ENCODE results near the gene PRSS2. TPM values are rescaled to one million over a fixed set of nuclear protein-coding genes. Genes with fewer than 3 reads are reported as not detected.

The PRSS2 gene
- total RNA-seq, 1 experiment from 2014 or later: not detected

- POLR2A ChIA-PET: no interaction called here
These were observed 1.3 kb downstream of the PRSS2 start for GRCh38 chr7:142772051-142772450.

GRCh38 chr7:142772673-142773072, 1.9 kb downstream of the PRSS2 start:
- CTCF ChIA-PET: interaction anchor here (1.1 to 5.8 kb wide), 4 partner anchors 10 to 272 kb away, joined by 3 to 35 read pairs (median 7); no protein-coding TSS in a partner anchor
- Mint-ChIP-seq H3K27me3 (ENCODE audit: insufficient read depth, unreplicated experiment) (peaks cover 50% of the 10 kb centered on the region), H3K9me3 (ENCODE audit: unreplicated experiment) (peaks cover 7% of the 10 kb centered on the region), H3K36me3 (ENCODE audit: insufficient read depth, unreplicated experiment) (no peaks in the 10 kb centered on the region), H3K4me3 (ENCODE audit: unreplicated experiment) (no peak overlapping the region), H3K27ac (ENCODE audit: low read depth, unreplicated experiment) (no peak overlapping the region), H3K4me1 (ENCODE audit: insufficient read depth, unreplicated experiment) (peaks cover 13% of the 10 kb centered on the region)
- intact Hi-C loops (cut with micrococcal nuclease): no loop called here
- no peak for TF ChIP-seq CTCF (IDR thresholded peaks at IDR 0.05; ENCODE audit: unreplicated experiment)
- POLR2A ChIA-PET: no interaction called here
- no TSS peak for BruUV-seq (replicated peaks)
- no peak for DNase-seq (ENCODE audit: unreplicated experiment)

More at GRCh38 chr7:142772051-142772450, 1.3 kb downstream of the PRSS2 start:
- no peaks in the 10 kb centered on the region for H3K36me3 Mint-ChIP-seq (ENCODE audit: insufficient read depth, unreplicated experiment)
- no TSS peak for BruUV-seq (replicated peaks)
- DNase-seq (ENCODE audit: unreplicated experiment): no peak
- intact Hi-C loops (cut with micrococcal nuclease): no loop called here
- no peak overlapping the region for H3K27ac Mint-ChIP-seq (ENCODE audit: low read depth, unreplicated experiment)
- H3K27me3 Mint-ChIP-seq (ENCODE audit: insufficient read depth, unreplicated experiment): peaks cover 56% of the 10 kb centered on the region
- no peak for TF ChIP-seq CTCF (IDR thresholded peaks at IDR 0.05; ENCODE audit: unreplicated experiment)
- H3K4me3 Mint-ChIP-seq (ENCODE audit: unreplicated experiment): no peak overlapping the region
- peaks cover 1% of the 10 kb centered on the region for H3K9me3 Mint-ChIP-seq (ENCODE audit: unreplicated experiment)
- CTCF ChIA-PET: interaction anchor here (1.1 to 5.8 kb wide), 6 partner anchors 11 to 271 kb away, joined by 3 to 35 read pairs (median 4); no protein-coding TSS in a partner anchor
- peaks cover 13% of the 10 kb centered on the region for H3K4me1 Mint-ChIP-seq (ENCODE audit: insufficient read depth, unreplicated experiment)

GRCh38 chr7:142773230-142773629, 2.5 kb downstream of the PRSS2 start:
- no TSS peak for BruUV-seq (replicated peaks)
- Mint-ChIP-seq H3K4me3 (ENCODE audit: unreplicated experiment) (no peak overlapping the region), H3K4me1 (ENCODE audit: insufficient read depth, unreplicated experiment) (peaks cover 13% of the 10 kb centered on the region), H3K27ac (ENCODE audit: low read depth, unreplicated experiment) (no peak overlapping the region), H3K36me3 (ENCODE audit: insufficient read depth, unreplicated experiment) (no peaks in the 10 kb centered on the region), H3K27me3 (ENCODE audit: insufficient read depth, unreplicated experiment) (peaks cover 45% of the 10 kb centered on the region), H3K9me3 (ENCODE audit: unreplicated experiment) (peaks cover 7% of the 10 kb centered on the region)
- no peak for TF ChIP-seq CTCF (IDR thresholded peaks at IDR 0.05; ENCODE audit: unreplicated experiment)
- POLR2A ChIA-PET: no interaction called here
- CTCF ChIA-PET: interaction anchor here (1.2 to 5.8 kb wide), 4 partner anchors 10 to 273 kb away, joined by 5 to 35 read pairs (median 10); no protein-coding TSS in a partner anchor
- intact Hi-C loops (cut with micrococcal nuclease): no loop called here
- no peak for DNase-seq (ENCODE audit: unreplicated experiment)

- Mint-ChIP-seq H3K36me3 (ENCODE audit: insufficient read depth, unreplicated experiment) (no peaks in the 10 kb centered on the region), H3K27ac (ENCODE audit: low read depth, unreplicated experiment) (no peak overlapping the region), H3K4me3 (ENCODE audit: unreplicated experiment) (no peak overlapping the region), H3K9me3 (ENCODE audit: unreplicated experiment) (peaks cover 7% of the 10 kb centered on the region), H3K4me1 (ENCODE audit: insufficient read depth, unreplicated experiment) (peaks cover 13% of the 10 kb centered on the region), H3K27me3 (ENCODE audit: insufficient read depth, unreplicated experiment) (peaks cover 37% of the 10 kb centered on the region)
- intact Hi-C loops (cut with micrococcal nuclease): no loop called here
- POLR2A ChIA-PET: no interaction called here
- CTCF ChIA-PET: interaction anchor here (0.6 to 2.3 kb wide), 12 partner anchors 9 to 291 kb away, joined by 3 to 17 read pairs (median 4); no protein-coding TSS in a partner anchor
- DNase-seq (ENCODE audit: unreplicated experiment): no peak
- no peak for TF ChIP-seq CTCF (IDR thresholded peaks at IDR 0.05; ENCODE audit: unreplicated experiment)
- no TSS peak for BruUV-seq (replicated peaks)
These were observed 3.4 kb downstream of the PRSS2 start for GRCh38 chr7:142773937-142774744.

Data from MCF 10A (cell line).